Gastrocnemius medialis (tissue), 4 donors: ENCODE measurements around the gene ZSWIM7. TPM values are rescaled to one million over a fixed set of nuclear protein-coding genes. Genes with fewer than 3 reads are reported as not detected.
A peak's percentile ranks its signal among the peaks of the same experiment; 100 is the strongest.

Experiments used
- ATAC-seq, 2 donors: fragments of 150-250 bp; one replicate each; pipeline ENCODE4 v1.9.1; 2016
- DNase-seq, 2 donors: peaks; one replicate each; pipeline ENCODE4 v3.0.0-alpha.2; 2019
- H3K27ac ChIP-seq, 4 donors: fragments of 200-600 bp; sonication (generic); 1 replicate in 1 of 4; 2 replicates in 3 of 4; pipeline ENCODE4 v1.5.1; 2016 to 2018; ENCODE audit warnings: mild to moderate bottlenecking in 2 of 4, moderate library complexity in 1 of 4
- H3K27me3 ChIP-seq, 3 donors: fragments of 200-600 bp; sonication (generic) in 2 of 3; 1 replicate in 1 of 3; 2 replicates in 2 of 3; pipeline versions ENCODE4 v1.5.1 to v1.6.0; 2016 to 2019; ENCODE audit warnings: mild to moderate bottlenecking in 1 of 3, moderate library complexity in 1 of 3
- H3K36me3 ChIP-seq, 2 donors: fragments of 200-600 bp; sonication (generic) in 1 of 2; one replicate each; pipeline ENCODE4 v1.5.1; 2017 to 2018
- H3K4me1 ChIP-seq, 2 donors: fragments of 200-600 bp; sonication (generic) in 1 of 2; one replicate each; pipeline ENCODE4 v1.5.1; 2016 to 2017; ENCODE audit warnings: mild to moderate bottlenecking in 2 of 2
- H3K4me3 ChIP-seq, 4 donors: fragments of 200-600 bp; sonication (generic) in 3 of 4; 1 replicate in 1 of 4; 2 replicates in 3 of 4; pipeline ENCODE4 v1.5.1; 2016 to 2019; ENCODE audit warnings: mild to moderate bottlenecking in 2 of 4
- H3K9me3 ChIP-seq, 3 donors: fragments of 200-600 bp; sonication (generic) in 2 of 3; 1 replicate in 1 of 3; 2 replicates in 2 of 3; pipeline ENCODE4 v1.5.1; 2016 to 2019
- CTCF ChIP-seq, 5 experiments: fragments of 450-650 bp in 3 of 5; fragments of 200-600 bp in 2 of 5; sonication (generic) in 2 of 5; IDR thresholded peaks in 4 of 5; conservative IDR thresholded peaks in 1 of 5; 1 replicate in 4 of 5; 2 replicates in 1 of 5; pipeline ENCODE4 v1.5.1; 2016 to 2019; ENCODE audit warnings: antibody characterized with exemption in 5 of 5, mild to moderate bottlenecking in 3 of 5, moderate library complexity in 3 of 5
- POLR2A ChIP-seq, 2 donors: fragments of 450-650 bp; IDR thresholded peaks; one replicate each; pipeline ENCODE4 v1.6.1; 2017; ENCODE audit warnings: antibody characterized with exemption in 2 of 2, mild to moderate bottlenecking in 2 of 2, moderate library complexity in 2 of 2
- in situ Hi-C, 4 donors: fragments of 200-750 bp; cut with MboI; loops; one replicate each; pipeline versions ENCODE4 v1.15.0 to v1.8.0; 2017; ENCODE audit warnings: low sequenced_read_pairs in 4 of 4
- intact Hi-C: fragments of 100-400 bp; cut with DNase I; formaldehyde crosslinking; loops from one replicate; pipeline ENCODE4 v1.15.1; 2023; ENCODE audit warnings: low total_unique reads
- total RNA-seq, 4 donors: library from RNA; depleted of rRNA; stranded (reverse); fragments of >200 nt; gene quantifications; one replicate each; pipeline versions ENCODE4 v1.1.0 to v1.2.3, GENCODE V29; 2016

ZSWIM7 gene
- total RNA-seq, 4 donors from 2014 or later, result 13.2 to 19.5 (median 19.1) TPM

- no peak overlapping the region for H3K27ac ChIP-seq
- intact Hi-C loops, result no loop called here
- no peak for DNase-seq
- no peaks in the 10 kb centered on the region for H3K4me1 ChIP-seq
- H3K4me3 ChIP-seq, result no peak overlapping the region
- peaks cover 0 to 9% of the 10 kb centered on the region in 2 donors for H3K36me3 ChIP-seq
- ATAC-seq, result no peak
- no peaks in the 10 kb centered on the region for H3K9me3 ChIP-seq
- in situ Hi-C loops, result loop anchor here in 1 of 4 donors (25.0 kb wide), 1 partner anchor 91 kb away; no protein-coding TSS in a partner anchor
- H3K27me3 ChIP-seq, result no peaks in the 10 kb centered on the region
- TF ChIP-seq CTCF (IDR thresholded peaks at IDR 0.05 in 4 of 5, conservative IDR thresholded peaks at IDR 0.05 in 1 of 5), result no peak
- TF ChIP-seq POLR2A (IDR thresholded peaks at IDR 0.05), result no peak
Observed at GRCh38 chr17:15971098-15971678, 28.3 kb downstream of the ZSWIM7 start.

- in situ Hi-C loops (loop anchor here in 1 of 4 donors (25.0 kb wide), 1 partner anchor 92 kb away; no protein-coding TSS in a partner anchor), intact Hi-C loops (no loop called here)
- no peak for TF ChIP-seq POLR2A (IDR thresholded peaks at IDR 0.05)
- ATAC-seq (no peak), DNase-seq (no peak)
- Histone ChIP-seq H3K4me3 (no peak overlapping the region), H3K27me3 (no peaks in the 10 kb centered on the region), H3K27ac (no peak overlapping the region), H3K9me3 (no peaks in the 10 kb centered on the region), H3K36me3 (peaks cover 0 to 8% of the 10 kb centered on the region in 2 donors), H3K4me1 (no peaks in the 10 kb centered on the region)
Observed at GRCh38 chr17:15970500-15970899, 29.0 kb downstream of the ZSWIM7 start.

GRCh38 chr17:15969463-15969862, 30.0 kb downstream of the ZSWIM7 start:
- no peak overlapping the region for H3K4me3 ChIP-seq
- intact Hi-C loops, result no loop called here
- H3K9me3 ChIP-seq, result no peaks in the 10 kb centered on the region
- ATAC-seq, result no peak
- H3K27ac ChIP-seq, result no peak overlapping the region
- H3K4me1 ChIP-seq, result no peaks in the 10 kb centered on the region
- TF ChIP-seq CTCF (IDR thresholded peaks at IDR 0.05 in 4 of 5, conservative IDR thresholded peaks at IDR 0.05 in 1 of 5) (no peak), POLR2A (IDR thresholded peaks at IDR 0.05) (no peak)
- no peaks in the 10 kb centered on the region for H3K36me3 ChIP-seq
- H3K27me3 ChIP-seq, result no peaks in the 10 kb centered on the region
- in situ Hi-C loops, result loop anchor here in 1 of 4 donors (25.0 kb wide), 1 partner anchor 93 kb away; no protein-coding TSS in a partner anchor
- DNase-seq, result no peak

GRCh38 chr17:15967706-15968399, 31.7 kb downstream of the ZSWIM7 start:
- no peak for ATAC-seq
- no peak overlapping the region for H3K4me3 ChIP-seq
- no peak for DNase-seq
- intact Hi-C loops (no loop called here), in situ Hi-C loops (loop anchor here in 1 of 4 donors (25.0 kb wide), 1 partner anchor 94 kb away; no protein-coding TSS in a partner anchor)
- no peaks in the 10 kb centered on the region for H3K27me3 ChIP-seq
- no peak for TF ChIP-seq POLR2A (IDR thresholded peaks at IDR 0.05)
- TF ChIP-seq CTCF (IDR thresholded peaks at IDR 0.05 in 4 of 5, conservative IDR thresholded peaks at IDR 0.05 in 1 of 5), result no peak
- H3K4me1 ChIP-seq, result no peaks in the 10 kb centered on the region
- no peaks in the 10 kb centered on the region for H3K9me3 ChIP-seq
- no peak overlapping the region for H3K27ac ChIP-seq
- no peaks in the 10 kb centered on the region for H3K36me3 ChIP-seq

GRCh38 chr17:15966879-15967248, 32.6 kb downstream of the ZSWIM7 start:
- Histone ChIP-seq H3K9me3 (no peaks in the 10 kb centered on the region), H3K27ac (peak overlapping the region in 2 of 4 donors; percentile 33 to 52), H3K4me1 (no peaks in the 10 kb centered on the region), H3K4me3 (no peak overlapping the region), H3K27me3 (no peaks in the 10 kb centered on the region), H3K36me3 (no peaks in the 10 kb centered on the region)
- TF ChIP-seq POLR2A (IDR thresholded peaks at IDR 0.05) (no peak), CTCF (IDR thresholded peaks at IDR 0.05 in 4 of 5, conservative IDR thresholded peaks at IDR 0.05 in 1 of 5) (no peak)
- no peak for DNase-seq
- no peak for ATAC-seq
- intact Hi-C loops, result no loop called here
- in situ Hi-C loops, result loop anchor here in 1 of 4 donors (25.0 kb wide), 1 partner anchor 95 kb away; no protein-coding TSS in a partner anchor
